GM18867 (cell line): ENCODE data around the gene ASB1.

Source experiments
- ATAC-seq: cut with Tn5 transposase; IDR thresholded peaks from one replicate; pipeline ENCODE4 v1.9.1; 2021; ENCODE audit warnings: mild to moderate bottlenecking, moderate library complexity; ENCODE audit not compliant: unreplicated experiment

The ASB1 gene

DNA sequence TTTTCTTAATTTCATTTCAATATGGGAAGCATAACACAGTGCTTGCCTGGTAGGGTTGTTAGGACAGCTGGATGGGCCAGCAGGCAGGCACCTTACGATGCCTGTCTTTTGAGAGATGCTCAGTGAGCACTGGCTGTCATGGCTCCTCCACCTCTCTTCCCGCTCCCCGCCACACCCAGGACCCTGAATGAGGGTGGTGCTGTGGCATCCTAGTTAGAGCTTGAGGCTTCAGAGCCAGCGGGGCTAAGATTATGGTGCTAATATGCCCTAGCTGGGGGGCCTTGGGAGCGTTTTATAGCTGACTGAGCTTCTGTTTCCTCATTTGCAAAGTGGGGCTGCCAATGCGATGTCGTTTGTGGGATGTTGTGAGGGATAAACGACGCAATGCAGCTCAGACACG is 37.7 kb downstream of the ASB1 start:
- ATAC-seq = no peak

DNA sequence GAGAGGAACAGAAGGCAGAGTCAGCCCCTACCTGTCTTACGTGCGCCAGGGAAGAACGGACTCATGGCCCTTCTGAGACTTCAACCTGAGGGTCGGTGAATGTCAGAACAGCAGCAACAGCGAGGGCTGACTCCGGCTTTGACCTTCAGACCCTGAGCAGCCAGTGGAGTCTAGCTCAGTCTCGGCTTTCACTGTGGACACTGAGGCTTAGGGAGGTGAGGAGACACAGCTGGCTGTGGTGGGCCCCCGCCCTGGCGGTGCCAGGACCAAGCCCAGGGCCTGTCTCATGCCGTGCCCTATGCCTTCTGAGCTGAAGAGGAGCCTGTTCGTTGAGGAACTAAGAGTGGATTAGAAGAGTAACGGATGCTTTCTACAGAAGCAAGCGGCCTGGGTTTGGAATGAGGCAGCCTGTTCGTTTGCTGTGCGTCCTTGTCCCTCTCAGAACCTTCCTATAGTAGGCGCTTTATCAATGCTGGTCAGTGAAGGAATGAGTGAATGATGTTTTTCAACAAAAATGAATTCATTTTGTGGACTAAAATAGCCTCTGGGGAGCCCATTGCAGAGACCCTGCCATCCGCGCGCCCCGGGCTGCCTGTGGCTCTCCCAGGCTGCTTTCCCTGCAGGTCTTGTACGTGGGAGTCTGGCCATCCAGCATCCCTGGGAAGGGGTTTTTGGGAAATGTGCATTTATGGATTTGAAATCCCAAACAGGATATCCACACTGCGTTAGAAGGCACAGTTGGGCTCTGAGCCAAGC is 38.9 kb downstream of the ASB1 start:
- ATAC-seq = no peak

DNA sequence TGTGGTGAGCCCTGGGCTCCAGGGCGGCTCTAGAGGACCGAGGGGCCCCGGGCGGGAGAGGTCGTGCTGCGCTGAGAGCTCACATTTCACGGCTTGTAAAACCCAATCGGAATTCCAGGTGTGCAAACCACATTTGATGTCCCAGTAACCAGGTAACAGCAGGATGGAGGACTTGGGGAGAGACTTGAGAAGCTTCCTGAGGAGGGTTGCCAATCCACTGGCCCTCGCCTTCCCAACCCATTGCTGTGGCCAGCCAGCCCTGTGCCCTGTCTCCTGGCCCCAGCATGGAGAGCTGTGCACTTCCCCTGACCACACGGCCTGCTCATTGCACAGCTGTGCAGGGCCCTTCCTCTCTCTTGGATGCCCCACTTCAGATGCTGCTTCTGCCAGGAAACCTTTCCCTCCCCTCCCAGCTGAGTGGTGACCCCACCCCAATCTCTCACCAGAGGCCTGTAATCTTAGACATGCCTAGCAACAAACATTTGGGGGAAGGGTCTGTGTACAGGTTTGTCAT is 39.6 kb downstream of the ASB1 start:
- ATAC-seq = no peak

DNA sequence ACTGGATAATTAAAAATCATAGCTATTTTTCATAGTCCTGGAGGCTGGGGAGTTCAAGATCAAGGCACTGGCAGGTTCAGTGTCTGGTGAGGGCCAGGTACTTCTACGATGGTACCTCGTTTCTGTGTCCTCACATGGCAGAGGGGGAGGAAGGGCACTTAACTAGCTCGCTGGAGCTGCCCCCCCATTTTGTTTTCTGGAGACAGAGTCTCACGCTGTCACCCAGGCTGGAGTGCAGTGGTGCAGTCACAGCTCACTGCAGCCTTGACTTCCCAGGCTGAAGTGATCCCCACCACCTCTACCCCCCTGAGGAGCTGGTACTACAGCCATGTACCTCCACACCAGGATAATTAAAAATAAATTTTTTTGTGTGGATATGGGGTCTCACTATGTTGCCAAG is 40.3 kb downstream of the ASB1 start:
- no peak for ATAC-seq

DNA sequence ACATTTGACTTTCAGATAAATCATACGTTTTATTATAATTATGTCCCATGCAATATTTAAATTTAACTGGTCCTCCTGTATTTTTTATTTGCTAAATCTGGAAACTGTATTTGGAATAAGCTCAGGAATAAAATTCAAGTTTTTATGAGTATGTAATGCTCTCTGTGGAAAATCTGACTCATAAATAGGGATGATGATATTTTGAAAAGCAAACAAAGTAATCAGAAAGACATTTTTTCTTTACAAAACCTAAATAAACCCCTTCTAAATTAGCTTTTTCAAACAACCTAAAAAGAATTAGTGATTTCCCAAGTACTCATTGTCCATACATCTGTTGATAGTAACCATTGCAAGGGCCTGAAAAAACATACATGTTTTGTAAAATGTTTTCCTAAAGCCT is 41.1 kb downstream of the ASB1 start:
- ATAC-seq = no peak

GRCh38 chr2:238469155-238469554 is 42.4 kb downstream of the ASB1 start:
- no peak for ATAC-seq

- no peak for ATAC-seq
Measured at GRCh38 chr2:238473014-238473413, 46.3 kb downstream of the ASB1 start.

- no peak for ATAC-seq
Measured at GRCh38 chr2:238473523-238473922, 46.8 kb downstream of the ASB1 start.

DNA sequence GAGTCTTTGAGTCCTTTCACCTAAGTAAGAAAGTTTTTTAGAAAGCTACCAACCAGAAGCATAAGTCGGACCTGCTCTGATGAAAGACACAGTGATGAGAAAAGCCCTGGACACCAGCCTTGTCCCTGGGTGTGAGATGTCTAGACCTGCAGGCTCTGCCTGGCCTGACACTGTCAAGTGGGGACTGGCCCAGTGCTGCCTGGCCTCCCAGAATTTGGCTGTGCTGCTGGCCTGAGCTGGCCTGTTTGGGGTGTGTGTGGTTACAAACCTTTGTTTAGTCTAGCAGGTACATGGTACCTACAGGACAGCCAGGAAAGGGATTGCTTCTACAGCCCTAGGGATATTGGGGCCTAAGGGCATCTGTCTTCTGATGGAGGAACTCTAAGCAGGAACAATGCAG is 48.3 kb downstream of the ASB1 start:
- ATAC-seq = no peak

GRCh38 chr2:238475566-238475965 is 48.8 kb downstream of the ASB1 start:
- ATAC-seq = no peak

- no peak for ATAC-seq
Measured at GRCh38 chr2:238476258-238476657, 49.5 kb downstream of the ASB1 start.

DNA sequence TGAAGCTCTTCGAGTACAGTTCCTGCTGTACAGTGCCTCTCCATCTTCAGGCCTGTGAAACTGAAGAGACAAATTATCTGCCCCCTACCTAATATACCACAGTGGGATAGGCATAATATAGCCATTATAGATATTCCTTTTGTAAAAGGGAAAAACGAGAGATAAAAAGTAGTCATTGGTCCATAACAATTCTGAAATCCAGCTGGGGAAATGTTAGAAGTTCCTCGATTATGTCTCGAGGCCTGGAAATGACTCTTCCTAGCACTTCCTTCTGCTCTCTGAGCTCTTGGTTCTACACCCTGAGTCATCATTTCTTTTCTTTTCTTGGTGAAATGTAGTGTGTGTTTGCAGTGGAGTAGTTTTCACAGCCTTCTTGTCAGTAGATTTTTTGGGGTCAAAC is 51.5 kb downstream of the ASB1 start:
- ATAC-seq = no peak

GRCh38 chr2:238479847-238480246 is 53.1 kb downstream of the ASB1 start:
- ATAC-seq = no peak

GRCh38 chr2:238483021-238483420 is 56.3 kb downstream of the ASB1 start:
- ATAC-seq = no peak

- no peak for ATAC-seq
Measured at GRCh38 chr2:238483656-238484055, 56.9 kb downstream of the ASB1 start.

- ATAC-seq = no peak
Measured at GRCh38 chr2:238484522-238485452, 58.1 kb downstream of the ASB1 start.

DNA sequence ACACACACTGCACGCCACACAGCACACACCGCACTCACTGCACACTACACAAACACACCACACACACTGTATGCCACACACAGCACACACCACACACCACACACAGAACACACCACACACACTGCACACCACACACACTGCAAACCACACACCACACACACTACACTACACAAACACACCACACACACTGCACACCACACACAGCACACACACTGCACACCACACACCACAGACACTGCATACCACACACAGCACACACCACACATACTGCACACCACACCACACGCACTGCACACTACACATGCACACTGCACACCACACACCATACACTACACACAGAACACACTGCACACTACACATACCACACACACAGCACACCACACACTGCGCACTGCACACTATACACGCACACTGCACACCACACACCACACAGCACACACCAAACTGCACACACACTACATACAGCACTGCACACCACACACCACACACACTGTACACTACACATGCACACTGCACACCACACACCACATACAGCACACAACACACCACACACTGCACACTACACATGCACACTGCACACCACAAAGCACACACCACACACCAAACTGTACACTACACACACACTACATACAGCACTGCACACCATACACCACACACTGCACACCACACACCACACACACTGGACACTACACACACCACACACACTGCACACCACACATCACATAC is 59.6 kb downstream of the ASB1 start:
- ATAC-seq = no peak

- no peak for ATAC-seq
Measured at GRCh38 chr2:238487134-238487533, 60.4 kb downstream of the ASB1 start.

DNA sequence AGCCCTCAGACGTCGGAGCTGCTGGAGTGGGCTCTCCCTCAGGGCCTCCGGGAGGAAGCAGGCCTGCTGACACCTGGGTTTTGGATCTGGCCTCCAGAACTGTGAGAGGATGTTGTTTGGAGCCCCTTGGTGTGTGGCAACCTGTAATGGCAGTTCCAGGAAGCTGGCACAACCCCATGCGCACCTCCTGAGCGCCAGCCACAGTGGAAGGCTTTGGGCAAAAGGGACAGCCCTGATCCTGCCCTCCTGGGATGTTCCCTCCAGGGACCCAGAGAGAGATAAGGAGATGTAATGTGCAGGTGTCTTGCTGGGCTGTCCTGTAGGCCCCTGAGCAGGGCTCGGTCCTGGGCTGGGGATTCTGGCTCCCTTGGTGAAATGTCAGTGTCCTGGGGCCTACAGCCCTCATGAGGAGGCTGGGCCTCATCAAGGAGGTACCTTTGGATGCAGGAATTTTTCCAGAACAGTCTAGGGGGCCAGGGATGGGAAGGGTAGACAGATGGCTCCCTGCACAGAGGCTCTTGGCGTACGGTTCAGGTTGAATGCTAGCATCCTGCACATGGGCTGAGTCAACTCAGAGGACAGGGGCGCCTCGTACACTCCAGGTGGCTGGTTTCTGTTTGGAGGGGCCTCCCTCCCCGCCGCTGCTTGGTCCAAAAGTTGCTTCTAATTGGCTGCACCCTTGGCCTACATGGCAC is 61.1 kb downstream of the ASB1 start:
- no peak for ATAC-seq

DNA sequence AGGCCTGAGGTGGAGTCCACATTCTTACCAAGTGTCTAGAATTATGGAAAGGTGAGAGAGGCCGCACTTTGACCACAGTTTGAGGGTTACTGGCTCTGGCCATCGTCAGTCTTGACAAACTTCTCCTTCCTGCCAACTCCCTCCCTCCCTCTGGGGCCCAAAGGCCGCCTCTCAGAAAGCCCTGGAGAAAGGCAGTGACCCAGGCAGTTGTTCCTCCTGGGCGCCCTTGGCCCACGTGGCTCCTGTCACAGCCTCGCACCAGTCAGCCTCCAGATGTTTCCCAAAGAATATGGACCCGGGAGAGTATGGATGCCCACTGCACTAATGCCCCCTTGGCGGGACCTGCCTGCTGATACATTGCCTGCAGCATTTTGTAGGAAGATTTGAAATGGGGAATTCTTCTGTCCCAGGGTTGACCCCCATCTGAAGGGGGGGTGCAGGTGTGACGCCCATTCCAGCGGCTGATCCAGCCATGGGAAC is 61.7 kb downstream of the ASB1 start:
- ATAC-seq = no peak

GRCh38 chr2:238489431-238489830 is 62.7 kb downstream of the ASB1 start:
- ATAC-seq = no peak
